Panc1 (cell line): ENCODE data around the gene NKPD1. TPM values are rescaled to one million over a fixed set of nuclear protein-coding genes. Genes with fewer than 3 reads are reported as not detected.

ENCODE experiments used
- ATAC-seq: fragments of 200-7000 bp; cut with Tn5 transposase; 2 replicates; pipeline ENCODE4 v1.9.1; 2020; ENCODE audit warnings: mild to moderate bottlenecking, moderate library complexity
- BruUV-seq: library from RNA; stranded (reverse); fragments of 400-500 nt; replicated peaks from 2 replicates; lab custom pipeline; 2021; lab: Mats Ljungman, UMichigan
- CTCF ChIA-PET: fragments of 300-600 bp; sonication (Branson Sonifier 250); formaldehyde crosslinking; loops from one replicate; lab custom pipeline; 2022; ENCODE audit warnings: antibody characterized with exemption; lab: Charles Lee
- POLR2A ChIA-PET: fragments of 300-600 bp; sonication (Branson Sonifier 250); formaldehyde crosslinking; loops from one replicate; lab custom pipeline; 2022; ENCODE audit warnings: antibody characterized with exemption; lab: Charles Lee
- DNase-seq: peaks from one replicate; pipeline ENCODE4 v3.0.0-alpha.2; 2010; ENCODE audit warnings: low read depth, low spot score
- H3K27ac ChIP-seq: 2 replicates; pipeline ENCODE4 v1.5.1; 2011; ENCODE audit warnings: mild to moderate bottlenecking, low read length, inconsistent platforms
- H3K27me3 ChIP-seq: fragments of 200-500 bp; sonication (Bioruptor generic); 2 replicates; pipeline ENCODE4 v1.6.0; 2014; ENCODE audit warnings: low read length, inconsistent platforms; ENCODE audit not compliant: control insufficient read depth, insufficient read depth
- H3K36me3 ChIP-seq: fragments of 200-500 bp; sonication (Bioruptor generic); 2 replicates; pipeline ENCODE4 v1.5.1; 2014; ENCODE audit warnings: inconsistent platforms, mild to moderate bottlenecking, low read length, moderate library complexity; ENCODE audit not compliant: control insufficient read depth, insufficient read depth
- H3K4me1 ChIP-seq: 2 replicates; pipeline ENCODE4 v1.5.1; 2011; ENCODE audit warnings: inconsistent platforms, mild to moderate bottlenecking, low read length, moderate library complexity; ENCODE audit not compliant: control insufficient read depth, insufficient read depth
- H3K4me3 ChIP-seq, 2 experiments: 2 replicates each; pipeline ENCODE4 v1.5.1; 2011 to 2012; ENCODE audit warnings: low read depth in 2 of 2, low read length in 2 of 2, mild to moderate bottlenecking in 2 of 2, inconsistent platforms in 1 of 2, moderate library complexity in 1 of 2
- H3K9me3 ChIP-seq: fragments of 200-500 bp; sonication (Bioruptor generic); 2 replicates; pipeline ENCODE4 v1.5.1; 2014; ENCODE audit warnings: low read depth, mild to moderate bottlenecking, inconsistent platforms, low read length, moderate library complexity; ENCODE audit not compliant: control insufficient read depth, insufficient read depth
- CTCF ChIP-seq: fragments of 450-650 bp; IDR thresholded peaks from 2 replicates; pipeline ENCODE4 v1.5.1; 2017; ENCODE audit warnings: mild to moderate bottlenecking
- POLR2AphosphoS5 ChIP-seq: IDR thresholded peaks from 2 replicates; pipeline ENCODE4 v1.6.1; 2012; ENCODE audit warnings: mild to moderate bottlenecking, low read depth, low read length, moderate library complexity
- REST ChIP-seq, 2 experiments: IDR thresholded peaks; 2 replicates each; pipeline ENCODE4 v1.6.1; 2011 to 2012; ENCODE audit warnings: low read depth in 2 of 2, control low read depth in 1 of 2, low read length in 1 of 2, mild to moderate bottlenecking in 1 of 2, moderate library complexity in 1 of 2; ENCODE audit not compliant: insufficient read depth in 1 of 2
- SIN3A ChIP-seq: IDR thresholded peaks from 2 replicates; pipeline ENCODE4 v1.6.1; 2012; ENCODE audit warnings: low read depth, mild to moderate bottlenecking, low read length, moderate library complexity, borderline replicate concordance; ENCODE audit not compliant: insufficient read depth
- TCF7L2 ChIP-seq: IDR thresholded peaks from 2 replicates; pipeline ENCODE4 v1.6.1; 2011; ENCODE audit warnings: mild to moderate bottlenecking, low read depth, low read length, inconsistent platforms
- in situ Hi-C: cut with HindIII; loops from 2 replicates; pipeline ENCODE4 v1.10.0; 2016; ENCODE audit warnings: low sequenced_read_pairs, low pct_unique_long_range_greater_than_20kb
- intact Hi-C: fragments of 100-400 bp; cut with micrococcal nuclease; formaldehyde crosslinking; loops from one replicate; pipeline ENCODE4 v1.10.0; 2022; ENCODE audit not compliant: unreplicated experiment
- total RNA-seq: library from RNA; stranded (reverse); gene quantifications from one replicate; pipeline ENCODE4 v1.2.1, GENCODE V29; 2021; ENCODE audit not compliant: unreplicated experiment

Gene NKPD1
- total RNA-seq, 1 experiment from 2014 or later: 0.05 TPM

GRCh38 chr19:45139286-45140143 lies 21.3 kb downstream of the NKPD1 start:
- no peaks in the 10 kb centered on the region for H3K4me1 ChIP-seq
- POLR2A ChIA-PET: no interaction called here
- CTCF ChIA-PET: no interaction called here
- no peak overlapping the region for H3K4me3 ChIP-seq
- H3K27me3 ChIP-seq: no peaks in the 10 kb centered on the region
- H3K9me3 ChIP-seq: no peaks in the 10 kb centered on the region
- no peak for TF ChIP-seq REST (IDR thresholded peaks at IDR 0.05; ENCODE audit: insufficient read depth in 1 of 2, low read depth in 2 of 2, low read length in 1 of 2)
- TF ChIP-seq TCF7L2: no peak
- no peak for TF ChIP-seq POLR2AphosphoS5
- no peak for TF ChIP-seq SIN3A
- TF ChIP-seq CTCF: no peak
- ATAC-seq (no peak), DNase-seq (no peak)
- in situ Hi-C loops (no loop called here), intact Hi-C loops (no loop called here)
- no TSS peak for BruUV-seq
- H3K36me3 ChIP-seq: no peaks in the 10 kb centered on the region
- no peak overlapping the region for H3K27ac ChIP-seq

- TF ChIP-seq POLR2AphosphoS5: no peak
- no peak for TF ChIP-seq REST (IDR thresholded peaks at IDR 0.05; ENCODE audit: insufficient read depth in 1 of 2, low read depth in 2 of 2, low read length in 1 of 2)
- no peak for TF ChIP-seq SIN3A
- TF ChIP-seq CTCF: no peak
- no peak for TF ChIP-seq TCF7L2
- Histone ChIP-seq H3K4me1 (no peaks in the 10 kb centered on the region), H3K36me3 (no peaks in the 10 kb centered on the region), H3K27ac (no peak overlapping the region), H3K27me3 (no peaks in the 10 kb centered on the region), H3K9me3 (no peaks in the 10 kb centered on the region), H3K4me3 (no peak overlapping the region)
- no TSS peak for BruUV-seq
- DNase-seq: no peak
- POLR2A ChIA-PET: no interaction called here
- CTCF ChIA-PET: no interaction called here
- no peak for ATAC-seq
- intact Hi-C loops: no loop called here
- in situ Hi-C loops: no loop called here
Measured at GRCh38 chr19:45138303-45138751, 22.5 kb downstream of the NKPD1 start.
